ENCODE results near the gene KLK6. TPM values are rescaled to one million over a fixed set of nuclear protein-coding genes. Genes with fewer than 3 reads are reported as not detected.

KLK6 gene
- total RNA-seq, 1 experiment from 2014 or later = 75.0 TPM

GRCh38 chr19:50944795-50945194 is 24.6 kb downstream of the KLK6 start:
- H3K27me3 ChIP-seq (ENCODE audit: low read length) = no peaks in the 10 kb centered on the region
- H3K9me3 ChIP-seq (ENCODE audit: low read length) = no peaks in the 10 kb centered on the region
- TF ChIP-seq EZH2 (IDR thresholded peaks at IDR 0.05; ENCODE audit: low read length, unreplicated experiment) (no peak), EZH2phosphoT487 (IDR thresholded peaks at IDR 0.05; ENCODE audit: borderline replicate concordance, low read length) (no peak), CTCF (conservative IDR thresholded peaks at IDR 0.05; ENCODE audit: low read depth, low read length) (no peak)
- H3K36me3 ChIP-seq (ENCODE audit: low read depth, low read length) = no peaks in the 10 kb centered on the region
- H4K20me1 ChIP-seq (ENCODE audit: low read length) = no peaks in the 10 kb centered on the region
- no peak overlapping the region for H3K4me3 ChIP-seq (ENCODE audit: low read length)
- no peak overlapping the region for H3K9ac ChIP-seq (ENCODE audit: low read length)
- H3K79me2 ChIP-seq (ENCODE audit: low read length) = no peaks in the 10 kb centered on the region
- H3K27ac ChIP-seq (ENCODE audit: low read length) = no peak overlapping the region
- ChIA-PET CTCF (no interaction called here), POLR2A (ENCODE audit: unreplicated experiment) (no interaction called here)
- intact Hi-C loops (cut with micrococcal nuclease) = no loop called here
- peaks cover 3% of the 10 kb centered on the region for H3F3A ChIP-seq (ENCODE audit: low read length, unreplicated experiment)
- H3K4me2 ChIP-seq (ENCODE audit: low read length) = no peak overlapping the region
- H3K9me2 ChIP-seq (replicated peaks; ENCODE audit: low read length) = no peaks in the 10 kb centered on the region
- peaks cover 9% of the 10 kb centered on the region for H3K4me1 ChIP-seq (ENCODE audit: insufficient read depth, low read length)
- H2AFZ ChIP-seq (ENCODE audit: low read length) = no peak overlapping the region
- BruUV-seq (replicated peaks) = no TSS peak
- ATAC-seq = no peak
- no peak for DNase-seq

GRCh38 chr19:50943074-50943828 is 26.1 kb downstream of the KLK6 start:
- ATAC-seq = peak; percentile 76
- peak; percentile 83 for DNase-seq
- Histone ChIP-seq H3K4me3 (ENCODE audit: low read length) (peak overlapping the region; percentile 42; the same call in 1 of the 2 replicates), H3K4me1 (ENCODE audit: insufficient read depth, low read length) (peaks cover 9% of the 10 kb centered on the region), H4K20me1 (ENCODE audit: low read length) (no peaks in the 10 kb centered on the region), H3K36me3 (ENCODE audit: low read depth, low read length) (no peaks in the 10 kb centered on the region), H3K9me2 (replicated peaks; ENCODE audit: low read length) (no peaks in the 10 kb centered on the region), H3F3A (ENCODE audit: low read length, unreplicated experiment) (peaks cover 3% of the 10 kb centered on the region), H2AFZ (ENCODE audit: low read length) (peak overlapping the region; percentile 66), H3K27ac (ENCODE audit: low read length) (peak overlapping the region; percentile 93), H3K4me2 (ENCODE audit: low read length) (peak overlapping the region; percentile 74), H3K27me3 (ENCODE audit: low read length) (no peaks in the 10 kb centered on the region), H3K79me2 (ENCODE audit: low read length) (no peaks in the 10 kb centered on the region), H3K9me3 (ENCODE audit: low read length) (no peaks in the 10 kb centered on the region), H3K9ac (ENCODE audit: low read length) (peak overlapping the region; percentile 62)
- intact Hi-C loops (cut with micrococcal nuclease) = no loop called here
- TF ChIP-seq EZH2 (IDR thresholded peaks at IDR 0.05; ENCODE audit: low read length, unreplicated experiment) = no peak
- ChIA-PET POLR2A (ENCODE audit: unreplicated experiment) (no interaction called here), CTCF (no interaction called here)
- no TSS peak for BruUV-seq (replicated peaks)

- Histone ChIP-seq H2AFZ (ENCODE audit: low read length) (no peak overlapping the region), H3K27ac (ENCODE audit: low read length) (no peak overlapping the region), H3F3A (ENCODE audit: low read length, unreplicated experiment) (peaks cover 3% of the 10 kb centered on the region), H3K9me3 (ENCODE audit: low read length) (no peaks in the 10 kb centered on the region), H3K36me3 (ENCODE audit: low read depth, low read length) (no peaks in the 10 kb centered on the region), H3K27me3 (ENCODE audit: low read length) (no peaks in the 10 kb centered on the region), H3K9ac (ENCODE audit: low read length) (no peak overlapping the region), H3K4me2 (ENCODE audit: low read length) (no peak overlapping the region), H4K20me1 (ENCODE audit: low read length) (no peaks in the 10 kb centered on the region), H3K9me2 (replicated peaks; ENCODE audit: low read length) (no peaks in the 10 kb centered on the region), H3K4me1 (ENCODE audit: insufficient read depth, low read length) (peaks cover 11% of the 10 kb centered on the region), H3K4me3 (ENCODE audit: low read length) (no peak overlapping the region), H3K79me2 (ENCODE audit: low read length) (no peaks in the 10 kb centered on the region)
- intact Hi-C loops (cut with micrococcal nuclease) = no loop called here
- TF ChIP-seq CTCF (conservative IDR thresholded peaks at IDR 0.05; ENCODE audit: low read depth, low read length) = no peak
- no peak for TF ChIP-seq EZH2 (IDR thresholded peaks at IDR 0.05; ENCODE audit: low read length, unreplicated experiment)
- no peak for TF ChIP-seq EZH2phosphoT487 (IDR thresholded peaks at IDR 0.05; ENCODE audit: borderline replicate concordance, low read length)
- ChIA-PET POLR2A (ENCODE audit: unreplicated experiment) (no interaction called here), CTCF (no interaction called here)
- DNase-seq (no peak), ATAC-seq (no peak)
- BruUV-seq (replicated peaks) = no TSS peak
Measured at GRCh38 chr19:50939596-50939995, 29.8 kb downstream of the KLK6 start.

Measured in PC-3 (cell line).